H1 (cell line): ENCODE results near the gene OPN1MW3. TPM values are rescaled to one million over a fixed set of nuclear protein-coding genes. Genes with fewer than 3 reads are reported as not detected.

Source experiments
- CTCF ChIA-PET: fragments of 300-600 bp; sonication (Branson Sonifier 250); formaldehyde crosslinking; loops from one replicate; lab custom pipeline; 2021; ENCODE audit not compliant: partially characterized antibody; lab: Charles Lee
- POLR2A ChIA-PET: fragments of 300-600 bp; sonication (Branson Sonifier 250); formaldehyde crosslinking; loops from one replicate; lab custom pipeline; 2021; ENCODE audit warnings: inconsistent platforms; ENCODE audit not compliant: partially characterized antibody; lab: Charles Lee
- DNase-seq, 2 experiments: peaks; one replicate each; pipeline versions ENCODE4 v3.0.0 to v3.0.0-alpha.2; 2010 to 2022; ENCODE audit warnings: low spot score in 2 of 2, low read depth in 1 of 2, mixed read lengths in 1 of 2
- FAIRE-seq: peaks from 2 replicates; lab custom pipeline; 2011; peaks lifted over from hg19 to GRCh38; lab: Jason Lieb, UNC
- H2AFZ ChIP-seq: 2 replicates; pipeline ENCODE4 v1.8.1; 2012; ENCODE audit warnings: low read length, inconsistent platforms
- H2AK5ac ChIP-seq: 2 replicates; pipeline ENCODE4 v1.6.1; 2013; ENCODE audit warnings: low read depth, low read length
- H2BK120ac ChIP-seq: replicated peaks from 2 replicates; pipeline ENCODE3; 2013; ENCODE audit warnings: low read depth, low read length, inconsistent platforms
- H2BK12ac ChIP-seq: 2 replicates; pipeline ENCODE4 v1.6.1; 2013; ENCODE audit warnings: low read depth, low read length
- H2BK15ac ChIP-seq: 2 replicates; pipeline ENCODE4 v1.6.1; 2013; ENCODE audit warnings: low read length
- H2BK20ac ChIP-seq: 2 replicates; pipeline ENCODE4 v1.6.1; 2013; ENCODE audit warnings: low read length
- H2BK5ac ChIP-seq: 2 replicates; pipeline ENCODE4 v1.6.1; 2013; ENCODE audit warnings: low read depth, low read length
- H3K14ac ChIP-seq: 2 replicates; pipeline ENCODE4 v1.6.1; 2013; ENCODE audit warnings: inconsistent platforms; ENCODE audit not compliant: insufficient read length
- H3K18ac ChIP-seq: 2 replicates; pipeline ENCODE4 v1.6.1; 2013; ENCODE audit warnings: low read length; ENCODE audit errors: extremely low read depth
- H3K23ac ChIP-seq: 2 replicates; pipeline ENCODE4 v1.6.1; 2013; ENCODE audit warnings: inconsistent platforms; ENCODE audit not compliant: insufficient read length
- H3K23me2 ChIP-seq: 2 replicates; pipeline ENCODE4 v1.6.1; 2013; ENCODE audit warnings: low read depth, low read length
- H3K27ac ChIP-seq: 2 replicates; pipeline ENCODE4 v1.6.1; 2011; ENCODE audit warnings: low read depth, low read length, inconsistent platforms
- H3K27me3 ChIP-seq, 4 experiments: replicated peaks in 1 of 4; 1 replicate in 1 of 4; 2 replicates in 3 of 4; pipeline versions ENCODE4 v1.6.1 to v1.8.1; 2011 to 2013; ENCODE audit warnings: low read length in 3 of 4, mild to moderate bottlenecking in 3 of 4, inconsistent platforms in 2 of 4, mixed read lengths in 2 of 4, moderate library complexity in 1 of 4; ENCODE audit not compliant: control insufficient read depth in 3 of 4, insufficient read depth in 3 of 4; ENCODE audit errors: extremely low read depth in 1 of 4
- H3K36me3 ChIP-seq, 4 experiments: 2 replicates each; pipeline versions ENCODE4 v1.6.1 to v1.8.1; 2011 to 2013; ENCODE audit warnings: mild to moderate bottlenecking in 4 of 4, low read length in 3 of 4, moderate library complexity in 2 of 4, control low read depth in 1 of 4, inconsistent platforms in 1 of 4; ENCODE audit not compliant: insufficient read depth in 4 of 4, control insufficient read depth in 2 of 4
- H3K4ac ChIP-seq: replicated peaks from 2 replicates; pipeline ENCODE3; 2013; ENCODE audit warnings: low read length, low read depth, mixed read lengths, inconsistent platforms; ENCODE audit not compliant: insufficient read length
- H3K4me1 ChIP-seq, 4 experiments: replicated peaks in 1 of 4; 1 replicate in 1 of 4; 2 replicates in 3 of 4; pipeline versions ENCODE4 v1.6.1 to v1.8.1; 2011 to 2013; ENCODE audit warnings: low read length in 3 of 4, inconsistent platforms in 2 of 4, mixed read lengths in 1 of 4; ENCODE audit not compliant: insufficient read depth in 4 of 4, control insufficient read depth in 3 of 4
- H3K4me2 ChIP-seq, 2 experiments: 2 replicates each; pipeline versions ENCODE4 v1.6.1 to v1.8.1; 2011 to 2013; ENCODE audit warnings: low read depth in 2 of 2, low read length in 2 of 2, control low read depth in 1 of 2, inconsistent platforms in 1 of 2, mild to moderate bottlenecking in 1 of 2; ENCODE audit not compliant: insufficient read depth in 1 of 2
- H3K4me3 ChIP-seq, 4 experiments: fragments of 200-600, 300-600 bp in 1 of 4; sonication (generic), shearing (Covaris generic), sonication (Bioruptor Twin) in 1 of 4; 2 replicates each; pipeline versions ENCODE4 v1.5.1 to v1.8.1; 2011 to 2016; ENCODE audit warnings: low read length in 4 of 4, low read depth in 3 of 4, control low read depth in 2 of 4, inconsistent platforms in 2 of 4, mild to moderate bottlenecking in 2 of 4, mixed read lengths in 1 of 4, moderate library complexity in 1 of 4; ENCODE audit not compliant: insufficient read depth in 2 of 4; ENCODE audit errors: extremely low read depth in 1 of 4
- H3K56ac ChIP-seq: replicated peaks from 2 replicates; pipeline ENCODE3; 2013; ENCODE audit warnings: low read depth, mild to moderate bottlenecking, mixed read lengths, low read length, inconsistent platforms; ENCODE audit not compliant: insufficient read length
- H3K79me1 ChIP-seq: 2 replicates; pipeline ENCODE4 v1.6.1; 2013; ENCODE audit warnings: low read depth, low read length, control low read depth
- H3K79me2 ChIP-seq, 2 experiments: 2 replicates each; pipeline versions ENCODE4 v1.6.1 to v1.8.1; 2012 to 2013; ENCODE audit warnings: low read length in 2 of 2, mild to moderate bottlenecking in 2 of 2, inconsistent platforms in 1 of 2; ENCODE audit not compliant: insufficient read depth in 2 of 2, control insufficient read depth in 1 of 2
- H3K9ac ChIP-seq, 4 experiments: replicated peaks in 1 of 4; 1 replicate in 1 of 4; 2 replicates in 3 of 4; pipeline versions ENCODE4 v1.6.1 to v1.8.1; 2011 to 2013; ENCODE audit warnings: low read depth in 3 of 4, low read length in 3 of 4, control low read depth in 2 of 4, mild to moderate bottlenecking in 2 of 4, moderate library complexity in 2 of 4, inconsistent platforms in 1 of 4; ENCODE audit errors: extremely low read depth in 1 of 4
- H3K9me3 ChIP-seq, 2 experiments: 2 replicates each; pipeline versions ENCODE4 v1.6.1 to v1.8.1; 2012 to 2013; ENCODE audit warnings: mild to moderate bottlenecking in 2 of 2, moderate library complexity in 2 of 2, control low read depth in 1 of 2, inconsistent platforms in 1 of 2, low read depth in 1 of 2, low read length in 1 of 2, mixed read lengths in 1 of 2; ENCODE audit not compliant: insufficient read depth in 2 of 2
- H4K20me1 ChIP-seq, 2 experiments: replicated peaks in 1 of 2; 2 replicates each; pipeline versions ENCODE3 to v1.8.1; 2011 to 2013; ENCODE audit warnings: inconsistent platforms in 2 of 2, low read length in 2 of 2, mild to moderate bottlenecking in 1 of 2; ENCODE audit not compliant: insufficient read depth in 2 of 2, control insufficient read depth in 1 of 2
- H4K5ac ChIP-seq: 2 replicates; pipeline ENCODE4 v1.6.1; 2013; ENCODE audit warnings: low read length, low read depth, mixed read lengths, inconsistent platforms; ENCODE audit not compliant: insufficient read length
- H4K8ac ChIP-seq: 2 replicates; pipeline ENCODE4 v1.8.0; 2013; ENCODE audit warnings: mild to moderate bottlenecking, moderate library complexity, low read length, inconsistent platforms; ENCODE audit not compliant: insufficient read depth; ENCODE audit errors: extremely low read depth
- H4K91ac ChIP-seq: replicated peaks from 2 replicates; pipeline ENCODE3; 2013; ENCODE audit warnings: low read length, mixed read lengths, inconsistent platforms; ENCODE audit not compliant: insufficient read length
- SP1 ChIP-seq: IDR thresholded peaks from 2 replicates; pipeline ENCODE4 v1.6.1; 2011; ENCODE audit warnings: low read depth, low read length
- WGBS, 2 experiments: shearing (Covaris generic) in 1 of 2; methylation state at CpG; one replicate each; pipeline versions ENCODE4 v1.1.6 to v1.1.7; 2013 to 2015; ENCODE audit warnings: low lambda C conversion rate in 2 of 2, mixed read lengths in 2 of 2, inconsistent platforms in 1 of 2, low coverage in 1 of 2, missing lambda C conversion rate in 1 of 2; ENCODE audit not compliant: insufficient replicate concordance in 2 of 2, insufficient coverage in 1 of 2, insufficient read length in 1 of 2; ENCODE audit errors: extremely low coverage in 1 of 2, missing lambda C conversion rate in 1 of 2; 5-methylcytosine and 5-hydroxymethylcytosine counted together
- polyA plus RNA-seq, 7 experiments: library from polyadenylated mRNA; depleted of rRNA in 3 of 7; stranded (reverse) in 5 of 7; unstranded in 2 of 7; fragments of >200 nt in 5 of 7; fragments of 200-250 nt in 2 of 7; gene quantifications; 1 replicate in 5 of 7; 2 replicates in 1 of 7; 4 replicates in 1 of 7; pipeline versions ENCODE4 v1.2.1 to v1.2.3, GENCODE V29; 2011 to 2013; ENCODE audit warnings: missing spikeins in 2 of 7, mixed read lengths in 2 of 7
- total RNA-seq: library from RNA; stranded (reverse); fragmentation: NEBNext Ultra II Directional; extraction: Animal tissue kit (Norgen Biotek cat#: 25700); gene quantifications from 2 replicates; pipeline ENCODE4 v1.2.1, GENCODE V29; 2021

The OPN1MW3 gene
- total and polyA plus RNA-seq, 2 of the 8 experiments (the other 6 are each of a cell fraction or from before 2014, with no cell fraction given) = not detected

GRCh38 chrX:154320406-154320805, 63.0 kb downstream of the OPN1MW3 start:
- no peak overlapping the region for H4K5ac ChIP-seq
- no peak overlapping the region for H2BK5ac ChIP-seq
- H3K23ac ChIP-seq = no peak overlapping the region
- TF ChIP-seq SP1 = no peak
- ChIA-PET CTCF (no interaction called here), POLR2A (no interaction called here)
- WGBS, 2 experiments = 86% methylated on average over 7 of the region's 11 CpGs; no CpG with 5 or more reads in 1 of the 2 experiments
- no peaks in the 10 kb centered on the region for H3K4me1 ChIP-seq
- no peak overlapping the region for H3K4me3 ChIP-seq
- H3K18ac ChIP-seq = no peak overlapping the region
- H4K8ac ChIP-seq = no peak overlapping the region
- DNase-seq (no peak), FAIRE-seq (no peak)
- no peak overlapping the region for H3K4ac ChIP-seq
- no peaks in the 10 kb centered on the region for H3K9me3 ChIP-seq
- no peak overlapping the region for H2BK120ac ChIP-seq
- no peak overlapping the region for H3K4me2 ChIP-seq
- H3K27me3 ChIP-seq = no peaks in the 10 kb centered on the region
- no peak overlapping the region for H2AK5ac ChIP-seq
- no peak overlapping the region for H2BK20ac ChIP-seq
- H2BK12ac ChIP-seq = no peak overlapping the region
- no peaks in the 10 kb centered on the region for H3K36me3 ChIP-seq
- no peaks in the 10 kb centered on the region for H3K23me2 ChIP-seq
- H2BK15ac ChIP-seq = no peak overlapping the region
- no peak overlapping the region for H3K27ac ChIP-seq
- no peak overlapping the region for H2AFZ ChIP-seq
- no peak overlapping the region for H3K56ac ChIP-seq
- H4K91ac ChIP-seq = no peak overlapping the region
- H4K20me1 ChIP-seq = no peaks in the 10 kb centered on the region
- H3K79me1 ChIP-seq = no peaks in the 10 kb centered on the region
- no peak overlapping the region for H3K9ac ChIP-seq
- no peaks in the 10 kb centered on the region for H3K79me2 ChIP-seq
- no peak overlapping the region for H3K14ac ChIP-seq

Other genes starting within 250 kb of the OPN1MW3 start
- gene IRAK1, start 237.7 kb upstream of the OPN1MW3 start, total RNA-seq = 41.7 and 47.2 TPM in 2 replicates
- gene IRAK1, start 237.7 kb upstream of the OPN1MW3 start, polyA plus RNA-seq (2011; rRNA removed) = 26.6 and 34.7 TPM in 2 replicates
- gene MECP2, start 159.9 kb upstream of the OPN1MW3 start, total RNA-seq = 32.0 and 32.4 TPM in 2 replicates
- gene MECP2, start 159.9 kb upstream of the OPN1MW3 start, polyA plus RNA-seq (2011; rRNA removed) = 5.0 and 6.9 TPM in 2 replicates
- gene OPN1LW, start 113.3 kb upstream of the OPN1MW3 start, total RNA-seq = not detected in 2 replicates
- not detected in 2 replicates for gene OPN1LW, start 113.3 kb upstream of the OPN1MW3 start, polyA plus RNA-seq (2011; rRNA removed)
- gene OPN1MW, start 75.0 kb upstream of the OPN1MW3 start, total RNA-seq = not detected in 2 replicates
- 0.08 TPM in 1 of 2 replicates, not detected in the other for gene OPN1MW, start 75.0 kb upstream of the OPN1MW3 start, polyA plus RNA-seq (2011; rRNA removed)
- not detected in 2 replicates for gene OPN1MW2, start 37.8 kb upstream of the OPN1MW3 start, total RNA-seq
- gene OPN1MW2, start 37.8 kb upstream of the OPN1MW3 start, polyA plus RNA-seq (2011; rRNA removed) = not detected in 2 replicates
- not detected in 2 replicates for gene TEX28, start 37.5 kb downstream of the OPN1MW3 start, total RNA-seq
- not detected in 2 replicates for gene TEX28, start 37.5 kb downstream of the OPN1MW3 start, polyA plus RNA-seq (2011; rRNA removed)
- gene TKTL1, start 38.2 kb downstream of the OPN1MW3 start, total RNA-seq = not detected in 2 replicates
- 0.03 and 0.05 TPM in 2 replicates for gene TKTL1, start 38.2 kb downstream of the OPN1MW3 start, polyA plus RNA-seq (2011; rRNA removed)
- 925 and 957 TPM in 2 replicates for gene FLNA, start 117.1 kb downstream of the OPN1MW3 start, total RNA-seq
- 315 and 451 TPM in 2 replicates for gene FLNA, start 117.1 kb downstream of the OPN1MW3 start, polyA plus RNA-seq (2011; rRNA removed)
- 104 and 109 TPM in 2 replicates for gene EMD, start 121.7 kb downstream of the OPN1MW3 start, total RNA-seq
- gene EMD, start 121.7 kb downstream of the OPN1MW3 start, polyA plus RNA-seq (2011; rRNA removed) = 45.5 and 128 TPM in 2 replicates
- gene RPL10, start 140.8 kb downstream of the OPN1MW3 start, total RNA-seq = 2,633 and 2,739 TPM in 2 replicates
- 4,127 and 4,293 TPM in 2 replicates for gene RPL10, start 140.8 kb downstream of the OPN1MW3 start, polyA plus RNA-seq (2011; rRNA removed)
- gene DNASE1L1, start 151.7 kb downstream of the OPN1MW3 start, total RNA-seq = 8.7 and 10.3 TPM in 2 replicates
- 30.0 and 30.4 TPM in 2 replicates for gene DNASE1L1, start 151.7 kb downstream of the OPN1MW3 start, polyA plus RNA-seq (2011; rRNA removed)
- 23.9 and 25.3 TPM in 2 replicates for gene TAFAZZIN, start 154.0 kb downstream of the OPN1MW3 start, total RNA-seq
- 28.6 and 42.8 TPM in 2 replicates for gene TAFAZZIN, start 154.0 kb downstream of the OPN1MW3 start, polyA plus RNA-seq (2011; rRNA removed)
- gene ATP6AP1, start 171.1 kb downstream of the OPN1MW3 start, total RNA-seq = 44.6 and 46.7 TPM in 2 replicates
- 80.8 and 87.8 TPM in 2 replicates for gene ATP6AP1, start 171.1 kb downstream of the OPN1MW3 start, polyA plus RNA-seq (2011; rRNA removed)
- 83.1 and 85.8 TPM in 2 replicates for gene GDI1, start 179.6 kb downstream of the OPN1MW3 start, total RNA-seq
- 136 and 186 TPM in 2 replicates for gene GDI1, start 179.6 kb downstream of the OPN1MW3 start, polyA plus RNA-seq (2011; rRNA removed)
- 48.7 and 51.7 TPM in 2 replicates for gene FAM50A, start 186.6 kb downstream of the OPN1MW3 start, total RNA-seq
- 30.7 and 37.2 TPM in 2 replicates for gene FAM50A, start 186.6 kb downstream of the OPN1MW3 start, polyA plus RNA-seq (2011; rRNA removed)
- gene PLXNA3, start 200.7 kb downstream of the OPN1MW3 start, total RNA-seq = 18.2 and 23.5 TPM in 2 replicates
- 10.7 and 23.5 TPM in 2 replicates for gene PLXNA3, start 200.7 kb downstream of the OPN1MW3 start, polyA plus RNA-seq (2011; rRNA removed)
- gene LAGE3, start 221.7 kb downstream of the OPN1MW3 start, total RNA-seq = 44.2 and 44.5 TPM in 2 replicates
- gene LAGE3, start 221.7 kb downstream of the OPN1MW3 start, polyA plus RNA-seq (2011; rRNA removed) = 102 and 110 TPM in 2 replicates
- gene UBL4A, start 229.0 kb downstream of the OPN1MW3 start, total RNA-seq = 31.7 and 34.2 TPM in 2 replicates
- gene UBL4A, start 229.0 kb downstream of the OPN1MW3 start, polyA plus RNA-seq (2011; rRNA removed) = 23.1 and 31.0 TPM in 2 replicates
- gene SLC10A3, start 233.0 kb downstream of the OPN1MW3 start, total RNA-seq = 6.8 and 8.2 TPM in 2 replicates
- 9.5 and 11.0 TPM in 2 replicates for gene SLC10A3, start 233.0 kb downstream of the OPN1MW3 start, polyA plus RNA-seq (2011; rRNA removed)